Fibroblast of pulmonary artery (primary cell): Measurements from ENCODE around the gene EPC2.
"Not testable (repeated sequence)": the region's sequence is repeated elsewhere in the genome, so short reads cannot be mapped to it uniquely, and the experiment has no call there.

Source experiments
- DNase-seq: peaks from one replicate; pipeline ENCODE4 v3.0.0-alpha.2; 2010; ENCODE audit warnings: low read depth
- H3K4me3 ChIP-seq: replicated peaks from 2 replicates; pipeline ENCODE4 v1.5.1; 2011; ENCODE audit warnings: low read depth, mild to moderate bottlenecking, control low read depth, low read length, moderate library complexity
- TF ChIP-seq, protein P1 (sequence below): IDR thresholded peaks from 2 replicates; pipeline ENCODE4 v1.5.1; 2011; ENCODE audit warnings: mild to moderate bottlenecking, control low read depth, low read length, inconsistent platforms; ENCODE audit errors: missing control alignments

EPC2 gene

DNA sequence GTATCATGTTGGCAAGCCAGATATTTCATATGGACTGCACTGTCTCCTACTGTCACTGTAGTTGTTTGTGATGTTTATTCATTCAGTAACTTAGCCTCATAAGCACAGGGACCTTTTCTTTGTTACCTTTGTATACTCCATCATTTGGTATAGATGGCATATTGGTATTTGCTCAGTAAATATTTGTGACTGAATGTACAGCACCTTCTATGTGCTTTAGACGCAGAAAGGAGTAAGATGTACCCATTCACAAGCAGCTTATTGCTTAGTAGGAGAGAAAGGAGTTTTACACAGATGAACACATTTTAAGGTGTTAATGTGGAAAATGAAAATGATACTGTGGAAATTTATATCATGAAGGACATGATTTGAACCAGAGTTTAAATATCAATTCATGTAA, 12.0 kb downstream of the EPC2 start:
- no peak for DNase-seq
- no peak overlapping the region for H3K4me3 ChIP-seq

GRCh38 chr2:148658807-148659722, 14.5 kb downstream of the EPC2 start:
- DNase-seq = peak; percentile 62
- TF ChIP-seq, protein P1, sequence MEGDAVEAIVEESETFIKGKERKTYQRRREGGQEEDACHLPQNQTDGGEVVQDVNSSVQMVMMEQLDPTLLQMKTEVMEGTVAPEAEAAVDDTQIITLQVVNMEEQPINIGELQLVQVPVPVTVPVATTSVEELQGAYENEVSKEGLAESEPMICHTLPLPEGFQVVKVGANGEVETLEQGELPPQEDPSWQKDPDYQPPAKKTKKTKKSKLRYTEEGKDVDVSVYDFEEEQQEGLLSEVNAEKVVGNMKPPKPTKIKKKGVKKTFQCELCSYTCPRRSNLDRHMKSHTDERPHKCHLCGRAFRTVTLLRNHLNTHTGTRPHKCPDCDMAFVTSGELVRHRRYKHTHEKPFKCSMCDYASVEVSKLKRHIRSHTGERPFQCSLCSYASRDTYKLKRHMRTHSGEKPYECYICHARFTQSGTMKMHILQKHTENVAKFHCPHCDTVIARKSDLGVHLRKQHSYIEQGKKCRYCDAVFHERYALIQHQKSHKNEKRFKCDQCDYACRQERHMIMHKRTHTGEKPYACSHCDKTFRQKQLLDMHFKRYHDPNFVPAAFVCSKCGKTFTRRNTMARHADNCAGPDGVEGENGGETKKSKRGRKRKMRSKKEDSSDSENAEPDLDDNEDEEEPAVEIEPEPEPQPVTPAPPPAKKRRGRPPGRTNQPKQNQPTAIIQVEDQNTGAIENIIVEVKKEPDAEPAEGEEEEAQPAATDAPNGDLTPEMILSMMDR = no peak
- H3K4me3 ChIP-seq = no peak overlapping the region

More for the DNA sequence above, 12.0 kb downstream of the EPC2 start:
- TF ChIP-seq, protein P1 = no peak

- TF ChIP-seq, protein P1 = no peak
- H3K4me3 ChIP-seq = no peak overlapping the region
- no peak for DNase-seq
Observed at GRCh38 chr2:148660999-148661398, 16.4 kb downstream of the EPC2 start.

GRCh38 chr2:148662332-148662731, 17.8 kb downstream of the EPC2 start:
- H3K4me3 ChIP-seq, DNase-seq: not testable (repeated sequence)

- H3K4me3 ChIP-seq = no peak overlapping the region
- no peak for DNase-seq
- TF ChIP-seq, protein P1 = no peak
Observed at GRCh38 chr2:148664229-148664628, 19.7 kb downstream of the EPC2 start.

- no peak for DNase-seq
- TF ChIP-seq, protein P1 = no peak
- no peak overlapping the region for H3K4me3 ChIP-seq
Observed at GRCh38 chr2:148666555-148666954, 22.0 kb downstream of the EPC2 start.

- DNase-seq = no peak
- TF ChIP-seq, protein P1 = no peak
- H3K4me3 ChIP-seq = no peak overlapping the region
Observed at GRCh38 chr2:148667113-148667836, 22.7 kb downstream of the EPC2 start.
